Upper lobe of left lung (tissue), 4 donors: Measurements from ENCODE around the gene AQP2.

Source experiments
- EP300 ChIP-seq, 4 donors: sonication (generic); formaldehyde crosslinking; IDR thresholded peaks; one replicate each; pipeline ENCODE4 v1.5.1; 2017; ENCODE audit warnings: antibody characterized with exemption in 4 of 4, control low read depth in 2 of 4
- POLR2A ChIP-seq, 4 donors: fragments of 450-650 bp; IDR thresholded peaks; one replicate each; pipeline ENCODE4 v1.5.1; 2016 to 2017; ENCODE audit warnings: antibody characterized with exemption in 4 of 4, mild to moderate bottlenecking in 2 of 4
- TF ChIP-seq, protein P1 (sequence below), 6 experiments: fragments of 450-650 bp in 4 of 6; fragments of 200-600 bp in 2 of 6; sonication (generic) in 2 of 6; IDR thresholded peaks; one replicate each; pipeline ENCODE4 v1.5.1; 2016 to 2019; ENCODE audit warnings: antibody characterized with exemption in 6 of 6

DNA sequence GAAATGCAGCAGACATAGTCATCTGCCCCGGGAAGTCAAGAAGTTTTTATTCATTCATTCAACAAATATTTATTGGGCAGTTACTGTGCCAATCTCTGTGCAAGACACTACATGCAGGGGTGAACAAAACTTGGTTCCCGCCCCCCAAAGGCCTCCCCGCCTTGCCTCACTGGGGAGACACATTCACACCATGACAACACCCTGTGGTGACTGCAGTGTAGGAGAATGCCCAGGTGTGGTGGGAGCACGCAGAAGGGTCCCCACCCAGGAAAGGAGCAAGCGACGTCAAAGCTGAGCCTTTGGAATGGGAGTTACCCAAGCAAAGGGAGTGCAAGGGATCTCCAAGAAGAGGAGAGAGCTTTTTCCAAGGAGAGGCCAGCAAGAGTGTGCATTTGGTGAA, 20.6 kb downstream of the AQP2 start:
- TF ChIP-seq EP300 (IDR thresholded peaks at IDR 0.05): no peak
- TF ChIP-seq, protein P1, sequence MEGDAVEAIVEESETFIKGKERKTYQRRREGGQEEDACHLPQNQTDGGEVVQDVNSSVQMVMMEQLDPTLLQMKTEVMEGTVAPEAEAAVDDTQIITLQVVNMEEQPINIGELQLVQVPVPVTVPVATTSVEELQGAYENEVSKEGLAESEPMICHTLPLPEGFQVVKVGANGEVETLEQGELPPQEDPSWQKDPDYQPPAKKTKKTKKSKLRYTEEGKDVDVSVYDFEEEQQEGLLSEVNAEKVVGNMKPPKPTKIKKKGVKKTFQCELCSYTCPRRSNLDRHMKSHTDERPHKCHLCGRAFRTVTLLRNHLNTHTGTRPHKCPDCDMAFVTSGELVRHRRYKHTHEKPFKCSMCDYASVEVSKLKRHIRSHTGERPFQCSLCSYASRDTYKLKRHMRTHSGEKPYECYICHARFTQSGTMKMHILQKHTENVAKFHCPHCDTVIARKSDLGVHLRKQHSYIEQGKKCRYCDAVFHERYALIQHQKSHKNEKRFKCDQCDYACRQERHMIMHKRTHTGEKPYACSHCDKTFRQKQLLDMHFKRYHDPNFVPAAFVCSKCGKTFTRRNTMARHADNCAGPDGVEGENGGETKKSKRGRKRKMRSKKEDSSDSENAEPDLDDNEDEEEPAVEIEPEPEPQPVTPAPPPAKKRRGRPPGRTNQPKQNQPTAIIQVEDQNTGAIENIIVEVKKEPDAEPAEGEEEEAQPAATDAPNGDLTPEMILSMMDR (IDR thresholded peaks at IDR 0.05): no peak
- no peak for TF ChIP-seq POLR2A (IDR thresholded peaks at IDR 0.05)
